SU-DHL-6 (cell line): ENCODE results near the gene GPC2.

Source experiments
- H2AFZ ChIP-seq: fragments of 200-600 bp; sonication (generic); 2 replicates; pipeline ENCODE4 v1.6.1; 2014; ENCODE audit warnings: low read depth, mild to moderate bottlenecking, moderate library complexity, mixed read lengths, antibody characterized with exemption, low read length; ENCODE audit not compliant: severe bottlenecking
- H3F3A ChIP-seq: fragments of 200-600 bp; shearing (Covaris generic); 2 replicates; pipeline ENCODE4 v1.6.0; 2016; ENCODE audit warnings: antibody characterized with exemption, mild to moderate bottlenecking; ENCODE audit not compliant: insufficient read depth
- H3K27ac ChIP-seq: fragments of 200-600 bp; sonication (generic); 2 replicates; pipeline ENCODE4 v1.5.1; 2016; ENCODE audit warnings: low read depth, mild to moderate bottlenecking, low read length, moderate library complexity, mixed read lengths
- H3K27me3 ChIP-seq: fragments of 200-600 bp; sonication (generic), shearing (Covaris generic); 2 replicates; pipeline ENCODE4 v1.6.0; 2014; ENCODE audit warnings: mild to moderate bottlenecking, low read length
- H3K36me3 ChIP-seq: fragments of 200-600 bp; sonication (generic); 2 replicates; pipeline ENCODE4 v1.6.1; 2014; ENCODE audit warnings: mild to moderate bottlenecking, low read length, mixed read lengths
- H3K4me2 ChIP-seq: fragments of 300-600, 200-600 bp; shearing (Covaris generic), sonication (generic); 2 replicates; pipeline ENCODE4 v1.6.0; 2014; ENCODE audit warnings: low read length, low read depth, mild to moderate bottlenecking; ENCODE audit not compliant: poor library complexity, severe bottlenecking
- H3K4me3 ChIP-seq: fragments of 200-600 bp; sonication (generic); 2 replicates; pipeline ENCODE4 v1.5.1; 2014; ENCODE audit warnings: antibody characterized with exemption, low read length, mild to moderate bottlenecking, mixed read lengths; ENCODE audit not compliant: insufficient read depth, poor library complexity, severe bottlenecking
- H3K79me2 ChIP-seq: fragments of 200-600 bp; sonication (generic); 2 replicates; pipeline ENCODE4 v1.6.1; 2014; ENCODE audit warnings: mild to moderate bottlenecking, low read length, moderate library complexity; ENCODE audit not compliant: insufficient read depth
- H3K9ac ChIP-seq: fragments of 200-600 bp; sonication (generic); 2 replicates; pipeline ENCODE4 v1.7.0; 2014; ENCODE audit warnings: mild to moderate bottlenecking, low read length
- H3K9me2 ChIP-seq: fragments of 200-600 bp; sonication (generic); replicated peaks from 2 replicates; pipeline ENCODE4 v1.6.1; 2014; ENCODE audit warnings: low read length; ENCODE audit not compliant: insufficient read depth
- H3K9me3 ChIP-seq: fragments of 200-600 bp; sonication (generic); 2 replicates; pipeline ENCODE4 v1.6.1; 2014; ENCODE audit warnings: low read length, mixed read lengths; ENCODE audit not compliant: insufficient read depth
- H4K20me1 ChIP-seq: fragments of 200-600 bp; sonication (generic); 2 replicates; pipeline ENCODE4 v1.6.1; 2014; ENCODE audit warnings: low read depth, mild to moderate bottlenecking, antibody characterized with exemption, low read length, moderate library complexity, mixed read lengths
- CTCF ChIP-seq: fragments of 200-600 bp; sonication (generic); IDR thresholded peaks from one replicate; pipeline ENCODE4 v1.5.1; 2017; ENCODE audit warnings: antibody characterized with exemption, mild to moderate bottlenecking, low read length, moderate library complexity; ENCODE audit not compliant: insufficient read depth, poor library complexity, severe bottlenecking
- EZH2phosphoT487 ChIP-seq: fragments of 200-600 bp; sonication (generic), shearing (Covaris generic); conservative IDR thresholded peaks from 2 replicates; pipeline ENCODE4 v1.6.1; 2018; ENCODE audit warnings: mild to moderate bottlenecking, antibody characterized with exemption, low read length, moderate library complexity, mixed read lengths

The GPC2 gene

GRCh38 chr7:100153708-100154535, 23.3 kb downstream of the GPC2 start:
- Histone ChIP-seq H3K4me2 (no peak overlapping the region), H3K27ac (0 out of 2 replicates have a peak overlapping the region, but pooled peaks have one; percentile 11), H3K9me2 (no peaks in the 10 kb centered on the region), H4K20me1 (no peaks in the 10 kb centered on the region), H3K9ac (no peak overlapping the region), H3K79me2 (peaks cover 33% of the 10 kb centered on the region), H2AFZ (no peak overlapping the region), H3K9me3 (no peaks in the 10 kb centered on the region), H3K27me3 (no peaks in the 10 kb centered on the region), H3K36me3 (no peaks in the 10 kb centered on the region), H3K4me3 (no peak overlapping the region), H3F3A (peaks cover 53% of the 10 kb centered on the region)
- no peak for TF ChIP-seq CTCF

DNA sequence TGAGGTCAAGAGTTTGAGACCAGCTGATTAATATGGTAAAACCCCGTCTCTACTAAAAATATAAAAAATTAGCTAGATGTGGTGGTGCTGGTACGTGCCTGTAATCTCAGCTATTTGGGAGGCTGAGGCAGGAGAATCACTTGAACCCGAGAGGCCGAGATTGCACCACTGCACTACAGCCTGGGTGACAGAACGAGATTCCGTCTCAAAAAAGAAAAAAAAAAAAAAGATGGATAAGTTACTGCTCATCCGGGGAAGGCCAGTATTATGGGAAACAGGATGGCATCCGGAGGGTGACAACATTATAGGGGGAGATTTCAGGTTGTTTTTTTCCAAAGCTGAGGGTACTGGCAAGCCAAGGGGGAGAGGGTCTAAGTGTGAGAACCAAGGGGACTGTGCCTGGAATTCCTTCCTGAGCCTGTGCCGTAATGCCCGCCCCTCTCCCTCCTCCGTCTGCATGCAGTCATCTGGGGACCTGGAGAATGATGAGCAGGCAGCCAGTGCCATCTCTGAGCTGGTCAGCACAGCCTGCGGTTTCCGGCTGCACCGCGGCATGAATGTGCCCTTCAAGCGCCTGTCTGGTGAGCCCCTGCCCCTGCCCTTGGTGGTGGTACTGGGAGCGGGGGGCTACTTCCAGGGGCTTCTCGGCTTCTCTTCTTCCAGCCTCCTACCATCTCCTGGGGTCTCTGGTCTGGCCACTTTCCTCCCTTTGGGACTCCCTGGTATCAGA, 24.1 kb downstream of the GPC2 start:
- Histone ChIP-seq H2AFZ (no peak overlapping the region), H3K4me2 (no peak overlapping the region), H3F3A (peaks cover 53% of the 10 kb centered on the region), H3K36me3 (no peaks in the 10 kb centered on the region), H3K79me2 (peaks cover 30% of the 10 kb centered on the region), H3K9me2 (no peaks in the 10 kb centered on the region), H4K20me1 (no peaks in the 10 kb centered on the region), H3K4me3 (no peak overlapping the region), H3K9ac (no peak overlapping the region), H3K27me3 (no peaks in the 10 kb centered on the region), H3K9me3 (no peaks in the 10 kb centered on the region), H3K27ac (peak overlapping the region; percentile 32)
- TF ChIP-seq CTCF (no peak), EZH2phosphoT487 (no peak)

GRCh38 chr7:100152404-100152803, 24.8 kb downstream of the GPC2 start:
- no peaks in the 10 kb centered on the region for H3K27me3 ChIP-seq
- no peaks in the 10 kb centered on the region for H3K9me2 ChIP-seq
- peak overlapping the region; percentile 32 for H3K27ac ChIP-seq
- peaks cover 23% of the 10 kb centered on the region for H3K79me2 ChIP-seq
- H3F3A ChIP-seq = peaks cover 50% of the 10 kb centered on the region
- H3K4me3 ChIP-seq = no peak overlapping the region
- no peaks in the 10 kb centered on the region for H4K20me1 ChIP-seq
- no peaks in the 10 kb centered on the region for H3K36me3 ChIP-seq
- H3K9ac ChIP-seq = no peak overlapping the region
- no peak overlapping the region for H2AFZ ChIP-seq
- H3K4me2 ChIP-seq = peak overlapping the region; percentile 25
- TF ChIP-seq CTCF = no peak
- no peak for TF ChIP-seq EZH2phosphoT487
- H3K9me3 ChIP-seq = no peaks in the 10 kb centered on the region
